CD4-positive, alpha-beta memory T cell (primary cell): ENCODE measurements around the gene SETBP1. TPM values are rescaled to one million over a fixed set of nuclear protein-coding genes. Genes with fewer than 3 reads are reported as not detected.

Source experiments
- CTCF ChIA-PET: fragments of 350-600 bp; sonication (Branson Sonifier 250); formaldehyde crosslinking; loops from one replicate; lab custom pipeline; 2021; ENCODE audit warnings: inconsistent platforms; ENCODE audit not compliant: partially characterized antibody; lab: Charles Lee
- POLR2A ChIA-PET: fragments of 350-600 bp; sonication (Branson Sonifier 250); formaldehyde crosslinking; loops from one replicate; lab custom pipeline; 2021; ENCODE audit not compliant: partially characterized antibody; lab: Charles Lee
- DNase-seq, 5 donors: peaks; one replicate each; pipeline versions ENCODE4 v3.0.0 to v3.0.0-alpha.2; 2020 to 2022; ENCODE audit warnings: mixed read lengths in 1 of 5
- H3K27ac ChIP-seq: one replicate; pipeline ENCODE4 v1.7.0; 2013; ENCODE audit warnings: low read depth, low read length
- H3K27me3 ChIP-seq: 2 replicates; pipeline ENCODE4 v1.7.0; 2013; ENCODE audit warnings: mild to moderate bottlenecking, low read length, moderate library complexity; ENCODE audit not compliant: insufficient read depth
- H3K36me3 ChIP-seq: 2 replicates; pipeline ENCODE4 v1.7.0; 2013; ENCODE audit warnings: mild to moderate bottlenecking, low read length, moderate library complexity; ENCODE audit not compliant: insufficient read depth
- H3K4me1 ChIP-seq: 2 replicates; pipeline ENCODE4 v1.7.0; 2013; ENCODE audit warnings: mild to moderate bottlenecking, low read length, moderate library complexity; ENCODE audit not compliant: insufficient read depth
- H3K4me3 ChIP-seq, 2 donors: one replicate each; pipeline ENCODE4 v1.7.0; 2013; ENCODE audit warnings: low read length in 2 of 2, mild to moderate bottlenecking in 1 of 2
- H3K9me3 ChIP-seq, 2 donors: one replicate each; pipeline ENCODE4 v1.7.0; 2013; ENCODE audit warnings: low read length in 2 of 2, control low read depth in 1 of 2; ENCODE audit not compliant: control insufficient read depth in 1 of 2
- H3K27ac Mint-ChIP-seq, 7 donors: one replicate each; pipeline ENCODE4 v1.8.0; 2020 to 2021; ENCODE audit warnings: mixed read lengths in 7 of 7, mild to moderate bottlenecking in 6 of 7, inconsistent platforms in 3 of 7, moderate library complexity in 3 of 7
- H3K27me3 Mint-ChIP-seq, 2 donors: one replicate each; pipeline ENCODE4 v1.8.0; 2020 to 2021; ENCODE audit warnings: mixed read lengths in 2 of 2
- H3K36me3 Mint-ChIP-seq, 2 donors: one replicate each; pipeline ENCODE4 v1.8.0; 2020 to 2021; ENCODE audit warnings: mixed read lengths in 2 of 2, inconsistent platforms in 1 of 2, mild to moderate bottlenecking in 1 of 2
- H3K4me1 Mint-ChIP-seq, 4 donors: one replicate each; pipeline ENCODE4 v1.8.0; 2020 to 2021; ENCODE audit warnings: mixed read lengths in 4 of 4, mild to moderate bottlenecking in 1 of 4
- H3K4me3 Mint-ChIP-seq, 8 donors: one replicate each; pipeline ENCODE4 v1.8.0; 2020 to 2021; ENCODE audit warnings: mixed read lengths in 8 of 8, mild to moderate bottlenecking in 7 of 8, moderate library complexity in 6 of 8, inconsistent platforms in 3 of 8
- H3K9me3 Mint-ChIP-seq, 8 donors: one replicate each; pipeline ENCODE4 v1.8.0; 2020 to 2021; ENCODE audit warnings: mixed read lengths in 8 of 8, mild to moderate bottlenecking in 5 of 8, inconsistent platforms in 3 of 8, moderate library complexity in 1 of 8
- intact Hi-C: fragments of 100-400 bp; cut with micrococcal nuclease; formaldehyde crosslinking; loops from one replicate; pipeline ENCODE4 v1.15.1; 2023
- polyA plus RNA-seq, 2 donors: library from polyadenylated mRNA; unstranded; fragments of 300-500 nt; fragmentation: Illumina TruSeq; gene quantifications; one replicate each; pipeline ENCODE4 v1.2.3, GENCODE V29; 2021
- total RNA-seq, 2 experiments: library from RNA; stranded (reverse); gene quantifications; one replicate each; pipeline ENCODE4 v1.2.3, GENCODE V29; 2021

The SETBP1 gene
- total and polyA plus RNA-seq, 4 experiments from 2014 or later: 0.03 to 0.21 (median 0.09) TPM; not detected in 1

GRCh38 chr18:44961288-44961995, 280.8 kb downstream of the SETBP1 start:
- Mint-ChIP-seq H3K4me3 (no peak overlapping the region), H3K27ac (no peak overlapping the region), H3K36me3 (no peaks in the 10 kb centered on the region), H3K27me3 (peaks cover 0 to 6% of the 10 kb centered on the region in 2 donors), H3K4me1 (peaks cover 0 to 3% (median 0%) of the 10 kb centered on the region in 4 donors), H3K9me3 (peaks cover 0 to 1% (median 0%) of the 10 kb centered on the region in 8 donors)
- POLR2A ChIA-PET: no interaction called here
- H3K27ac ChIP-seq: no peak overlapping the region
- no peak overlapping the region for H3K4me3 ChIP-seq
- intact Hi-C loops: no loop called here
- no peaks in the 10 kb centered on the region for H3K36me3 ChIP-seq
- DNase-seq: no peak
- H3K9me3 ChIP-seq: no peaks in the 10 kb centered on the region
- H3K27me3 ChIP-seq: no peaks in the 10 kb centered on the region
- no peaks in the 10 kb centered on the region for H3K4me1 ChIP-seq
- CTCF ChIA-PET: no interaction called here

GRCh38 chr18:44967599-44967998, 286.9 kb downstream of the SETBP1 start:
- H3K4me1 Mint-ChIP-seq: peaks cover 0 to 3% (median 0%) of the 10 kb centered on the region in 4 donors
- H3K36me3 Mint-ChIP-seq: no peaks in the 10 kb centered on the region
- no peaks in the 10 kb centered on the region for H3K36me3 ChIP-seq
- intact Hi-C loops: no loop called here
- no peak overlapping the region for H3K27ac ChIP-seq
- H3K9me3 ChIP-seq: no peaks in the 10 kb centered on the region
- H3K4me3 Mint-ChIP-seq: no peak overlapping the region
- no peak for DNase-seq
- H3K4me1 ChIP-seq: no peaks in the 10 kb centered on the region
- ChIA-PET CTCF (no interaction called here), POLR2A (no interaction called here)
- H3K9me3 Mint-ChIP-seq: peaks cover 0 to 2% (median 0%) of the 10 kb centered on the region in 8 donors
- H3K4me3 ChIP-seq: no peak overlapping the region
- H3K27ac Mint-ChIP-seq: no peak overlapping the region
- H3K27me3 Mint-ChIP-seq: peaks cover 0 to 3% of the 10 kb centered on the region in 2 donors
- no peaks in the 10 kb centered on the region for H3K27me3 ChIP-seq

GRCh38 chr18:44968336-44968735, 287.6 kb downstream of the SETBP1 start:
- Mint-ChIP-seq H3K9me3 (peaks cover 0 to 2% (median 0%) of the 10 kb centered on the region in 8 donors), H3K4me1 (peaks cover 0 to 3% (median 0%) of the 10 kb centered on the region in 4 donors), H3K27me3 (peaks cover 0 to 3% of the 10 kb centered on the region in 2 donors), H3K4me3 (no peak overlapping the region), H3K36me3 (no peaks in the 10 kb centered on the region), H3K27ac (no peak overlapping the region)
- no peaks in the 10 kb centered on the region for H3K9me3 ChIP-seq
- ChIA-PET CTCF (no interaction called here), POLR2A (no interaction called here)
- H3K4me3 ChIP-seq: no peak overlapping the region
- H3K4me1 ChIP-seq: no peaks in the 10 kb centered on the region
- no peaks in the 10 kb centered on the region for H3K27me3 ChIP-seq
- no peak overlapping the region for H3K27ac ChIP-seq
- no peaks in the 10 kb centered on the region for H3K36me3 ChIP-seq
- no peak for DNase-seq
- intact Hi-C loops: no loop called here

GRCh38 chr18:44969214-44969795, 288.6 kb downstream of the SETBP1 start:
- no peak overlapping the region for H3K27ac ChIP-seq
- ChIA-PET POLR2A (no interaction called here), CTCF (no interaction called here)
- H3K9me3 Mint-ChIP-seq: peaks cover 0 to 3% (median 0%) of the 10 kb centered on the region in 8 donors
- H3K36me3 ChIP-seq: no peaks in the 10 kb centered on the region
- peaks cover 0 to 3% (median 0%) of the 10 kb centered on the region in 4 donors for H3K4me1 Mint-ChIP-seq
- H3K4me3 ChIP-seq: no peak overlapping the region
- no peaks in the 10 kb centered on the region for H3K27me3 ChIP-seq
- H3K27ac Mint-ChIP-seq: no peak overlapping the region
- H3K9me3 ChIP-seq: no peaks in the 10 kb centered on the region
- H3K27me3 Mint-ChIP-seq: peaks cover 2 to 5% of the 10 kb centered on the region in 2 donors
- no peak overlapping the region for H3K4me3 Mint-ChIP-seq
- H3K4me1 ChIP-seq: no peaks in the 10 kb centered on the region
- DNase-seq: no peak
- H3K36me3 Mint-ChIP-seq: no peaks in the 10 kb centered on the region
- intact Hi-C loops: no loop called here

GRCh38 chr18:44973282-44973681, 292.6 kb downstream of the SETBP1 start:
- H3K27ac ChIP-seq: no peak overlapping the region
- no peaks in the 10 kb centered on the region for H3K36me3 Mint-ChIP-seq
- H3K4me1 Mint-ChIP-seq: no peaks in the 10 kb centered on the region
- intact Hi-C loops: no loop called here
- no peak overlapping the region for H3K4me3 Mint-ChIP-seq
- CTCF ChIA-PET: interaction anchor here (1.0 kb wide), 1 partner anchor 394 kb away, joined by 3 read pairs; no protein-coding TSS in a partner anchor
- H3K9me3 Mint-ChIP-seq: peaks cover 0 to 2% (median 0%) of the 10 kb centered on the region in 8 donors
- H3K27me3 ChIP-seq: no peaks in the 10 kb centered on the region
- H3K27me3 Mint-ChIP-seq: peaks cover 2 to 3% of the 10 kb centered on the region in 2 donors
- H3K4me3 ChIP-seq: no peak overlapping the region
- no peaks in the 10 kb centered on the region for H3K36me3 ChIP-seq
- POLR2A ChIA-PET: no interaction called here
- H3K9me3 ChIP-seq: no peaks in the 10 kb centered on the region
- DNase-seq: peak in 1 of 5 donors; percentile 0
- H3K27ac Mint-ChIP-seq: no peak overlapping the region
- no peaks in the 10 kb centered on the region for H3K4me1 ChIP-seq

GRCh38 chr18:44974174-44974573, 293.5 kb downstream of the SETBP1 start:
- no peaks in the 10 kb centered on the region for H3K4me1 ChIP-seq
- no peak overlapping the region for H3K4me3 ChIP-seq
- Mint-ChIP-seq H3K27me3 (peaks cover 2 to 3% of the 10 kb centered on the region in 2 donors), H3K36me3 (no peaks in the 10 kb centered on the region), H3K27ac (no peak overlapping the region), H3K9me3 (peaks cover 0 to 2% (median 0%) of the 10 kb centered on the region in 8 donors), H3K4me3 (no peak overlapping the region), H3K4me1 (no peaks in the 10 kb centered on the region)
- intact Hi-C loops: no loop called here
- H3K27me3 ChIP-seq: no peaks in the 10 kb centered on the region
- no peak overlapping the region for H3K27ac ChIP-seq
- no peak for DNase-seq
- POLR2A ChIA-PET: no interaction called here
- no peaks in the 10 kb centered on the region for H3K36me3 ChIP-seq
- CTCF ChIA-PET: no interaction called here
- H3K9me3 ChIP-seq: no peaks in the 10 kb centered on the region

GRCh38 chr18:44977856-44978255, 297.2 kb downstream of the SETBP1 start:
- ChIA-PET POLR2A (no interaction called here), CTCF (no interaction called here)
- H3K4me3 Mint-ChIP-seq: no peak overlapping the region
- H3K4me1 Mint-ChIP-seq: no peaks in the 10 kb centered on the region
- H3K27ac Mint-ChIP-seq: no peak overlapping the region
- H3K36me3 Mint-ChIP-seq: no peaks in the 10 kb centered on the region
- Histone ChIP-seq H3K4me3 (no peak overlapping the region), H3K27ac (no peak overlapping the region), H3K27me3 (no peaks in the 10 kb centered on the region), H3K9me3 (no peaks in the 10 kb centered on the region), H3K36me3 (no peaks in the 10 kb centered on the region), H3K4me1 (no peaks in the 10 kb centered on the region)
- H3K27me3 Mint-ChIP-seq: peaks cover 2 to 3% of the 10 kb centered on the region in 2 donors
- intact Hi-C loops: loop anchor here (1.0 kb wide), 1 partner anchor 12 kb away; no protein-coding TSS in a partner anchor
- H3K9me3 Mint-ChIP-seq: peaks cover 0 to 1% (median 0%) of the 10 kb centered on the region in 8 donors
- no peak for DNase-seq
